K562 (cell line): ENCODE results near the gene WNK1. TPM values are rescaled to one million over a fixed set of nuclear protein-coding genes. Genes with fewer than 3 reads are reported as not detected.

Experiments
- ATAC-seq: fragments of 200-7000 bp; cut with Tn5 transposase; 3 replicates; pipeline ENCODE4 v1.9.1; 2020; ENCODE audit warnings: moderate library complexity
- BruUV-seq: library from RNA; stranded (reverse); fragments of 400-500 nt; replicated peaks from 2 replicates; lab custom pipeline; 2021; lab: Mats Ljungman, UMichigan
- CTCF ChIA-PET: fragments of 300-600 bp; formaldehyde crosslinking; extraction: SDS; loops from one replicate; lab custom pipeline; 2021; ENCODE audit warnings: low intra/inter-chr PET ratio; lab: Yijun Ruan, JAX
- POLR2A ChIA-PET: fragments of 300-600, 350-650 bp; sonication (Branson Sonifier 250); formaldehyde crosslinking; extraction: SDS; loops from one replicate; lab custom pipeline; 2021; ENCODE audit warnings: antibody characterized with exemption, inconsistent platforms; lab: Yijun Ruan, JAX
- DNase-seq, 4 experiments: peaks; one replicate each; pipeline versions ENCODE4 v3.0.0 to v3.0.0-alpha.2; 2011 to 2018; ENCODE audit warnings: low spot score in 3 of 4, mixed read lengths in 3 of 4; ENCODE audit errors: extremely low read depth in 1 of 4
- FAIRE-seq: peaks from 2 replicates; lab custom pipeline; 2011; peaks lifted over from hg19 to GRCh38; lab: Jason Lieb, UNC
- H2AFZ ChIP-seq: 2 replicates; pipeline ENCODE4 v1.6.0; 2011; ENCODE audit warnings: low read depth, low read length, control low read depth, inconsistent platforms
- H3K27ac ChIP-seq: fragments of 200-600 bp; 3 replicates; pipeline ENCODE4 v1.8.0; 2011; ENCODE audit warnings: low read depth, mild to moderate bottlenecking, control low read depth, inconsistent platforms, low read length, moderate library complexity, mixed read lengths; ENCODE audit errors: extremely low read depth
- H3K27me3 ChIP-seq, 2 experiments: fragments of 300-600 bp in 1 of 2; 2 replicates in 1 of 2; 3 replicates in 1 of 2; pipeline versions ENCODE4 v1.6.0 to v1.8.0; 2011; ENCODE audit warnings: inconsistent platforms in 2 of 2, low read length in 2 of 2, mild to moderate bottlenecking in 1 of 2, mixed read lengths in 1 of 2, moderate library complexity in 1 of 2; ENCODE audit not compliant: control insufficient read depth in 2 of 2, insufficient read depth in 2 of 2
- H3K36me3 ChIP-seq: fragments of 300-600 bp; 3 replicates; pipeline ENCODE4 v1.8.0; 2011; ENCODE audit warnings: mild to moderate bottlenecking, low read length, inconsistent platforms; ENCODE audit not compliant: control insufficient read depth, insufficient read depth
- H3K4me1 ChIP-seq, 2 experiments: fragments of 200-600 bp in 1 of 2; replicated peaks in 1 of 2; 2 replicates in 1 of 2; 3 replicates in 1 of 2; pipeline versions ENCODE4 v1.5.1 to v1.8.0; 2011; ENCODE audit warnings: inconsistent platforms in 2 of 2, low read length in 2 of 2, mild to moderate bottlenecking in 1 of 2, mixed read lengths in 1 of 2, moderate library complexity in 1 of 2; ENCODE audit not compliant: control insufficient read depth in 2 of 2, insufficient read depth in 2 of 2
- H3K4me2 ChIP-seq: 2 replicates; pipeline ENCODE4 v1.6.1; 2011; ENCODE audit warnings: low read length, control low read depth, inconsistent platforms, mixed read lengths; ENCODE audit not compliant: insufficient read depth
- H3K4me3 ChIP-seq: fragments of 200-600 bp; sonication (generic), shearing (Covaris generic); 2 replicates; pipeline ENCODE4 v1.5.1; 2016; ENCODE audit warnings: control low read depth, inconsistent platforms
- H3K79me2 ChIP-seq: fragments of 200-600 bp; 3 replicates; pipeline ENCODE4 v1.8.0; 2011; ENCODE audit warnings: low read length, inconsistent platforms; ENCODE audit not compliant: control insufficient read depth, insufficient read depth
- H3K9ac ChIP-seq, 2 experiments: 2 replicates each; pipeline versions ENCODE4 v1.6.0 to v1.6.1; 2011; ENCODE audit warnings: low read depth in 2 of 2, low read length in 2 of 2, control low read depth in 1 of 2, inconsistent platforms in 1 of 2, mild to moderate bottlenecking in 1 of 2, mixed read lengths in 1 of 2; ENCODE audit not compliant: insufficient read depth in 1 of 2
- H3K9me1 ChIP-seq: one replicate; pipeline ENCODE4 v1.6.0; 2011; ENCODE audit warnings: inconsistent platforms, mild to moderate bottlenecking, low read length, moderate library complexity; ENCODE audit not compliant: control insufficient read depth, insufficient read depth
- H3K9me3 ChIP-seq: replicated peaks from 2 replicates; pipeline ENCODE4 v1.5.1; 2011; ENCODE audit warnings: low read depth, low read length, inconsistent platforms; ENCODE audit not compliant: control insufficient read depth, insufficient read depth
- H4K20me1 ChIP-seq: replicated peaks from 2 replicates; pipeline ENCODE4 v1.6.1; 2011; ENCODE audit warnings: low read length, inconsistent platforms, mixed read lengths; ENCODE audit not compliant: control insufficient read depth, insufficient read depth
- ARHGAP35 ChIP-seq: fragments of 450-650 bp; IDR thresholded peaks from 2 replicates; pipeline ENCODE4 v1.6.1; 2018; ENCODE audit not compliant: partially characterized antibody
- CUX1 ChIP-seq: fragments of 200-800 bp; sonication (Bioruptor generic); IDR thresholded peaks from 2 replicates; pipeline ENCODE4 v1.6.1; 2016; ENCODE audit warnings: missing genetic modification characterization, missing compliant biosample characterization
- LEF1 ChIP-seq: fragments of 450-650 bp; IDR thresholded peaks from 2 replicates; pipeline ENCODE4 v1.6.1; 2016; ENCODE audit warnings: mild to moderate bottlenecking
- MTF1 ChIP-seq: fragments of 250-450 bp; sonication (Bioruptor Pico); IDR thresholded peaks from 2 replicates; pipeline ENCODE4 v1.9.0; 2021; ENCODE audit warnings: moderate library complexity, mild to moderate bottlenecking, inconsistent platforms, borderline replicate concordance
- PREB ChIP-seq: sonication (generic); formaldehyde crosslinking; IDR thresholded peaks from 2 replicates; pipeline ENCODE4 v1.8.1; 2023; ENCODE audit warnings: mild to moderate bottlenecking, missing genetic modification reagents
- TAF1 ChIP-seq: IDR thresholded peaks from 2 replicates; pipeline ENCODE4 v1.6.1; 2011; ENCODE audit warnings: mild to moderate bottlenecking, low read length, moderate library complexity; ENCODE audit not compliant: insufficient read depth, control insufficient read depth, severe bottlenecking; ENCODE audit errors: extremely low read depth
- TCF15 ChIP-seq: fragments of 250-450 bp; sonication (Bioruptor Pico); IDR thresholded peaks from 2 replicates; pipeline ENCODE4 v1.8.0; 2022; ENCODE audit warnings: moderate library complexity, mild to moderate bottlenecking, inconsistent platforms
- ZBTB2 ChIP-seq: fragments of 450-650 bp; IDR thresholded peaks from 2 replicates; pipeline ENCODE4 v1.6.1; 2016; ENCODE audit warnings: antibody characterized with exemption
- ZNF140 ChIP-seq: fragments of 250-450 bp; sonication (Bioruptor Pico); IDR thresholded peaks from 2 replicates; pipeline ENCODE4 v1.8.0; 2021; ENCODE audit warnings: moderate library complexity, mild to moderate bottlenecking, inconsistent platforms
- ZNF24 ChIP-seq: fragments of 450-650 bp; IDR thresholded peaks from 2 replicates; pipeline ENCODE4 v1.6.1; 2016
- ZNF253 ChIP-seq: fragments of 250-450 bp; sonication (Bioruptor Pico); conservative IDR thresholded peaks from 2 replicates; pipeline ENCODE4 v1.6.1; 2021; ENCODE audit warnings: mild to moderate bottlenecking
- ZNF395 ChIP-seq: fragments of 200-800 bp; sonication (Bioruptor generic); IDR thresholded peaks from 2 replicates; pipeline ENCODE4 v1.6.1; 2017; ENCODE audit warnings: missing genetic modification characterization, missing compliant biosample characterization
- ZNF444 ChIP-seq: fragments of 250-450 bp; sonication (Bioruptor Pico); IDR thresholded peaks from 2 replicates; pipeline ENCODE4 v1.4.0; 2020; ENCODE audit warnings: mild to moderate bottlenecking, moderate library complexity
- ZNF561 ChIP-seq: fragments of 450-650 bp; formaldehyde crosslinking; conservative IDR thresholded peaks from 2 replicates; pipeline ENCODE4 v1.4.0; 2020; ENCODE audit warnings: mild to moderate bottlenecking, moderate library complexity
- WGBS: fragments of 100-300 bp; shearing (Covaris generic); methylation state at CpG from one replicate; pipeline ENCODE4 v1.1.6; 2016; ENCODE audit warnings: low coverage, mixed read lengths; ENCODE audit not compliant: insufficient coverage; ENCODE audit errors: missing lambda C conversion rate; 5-methylcytosine and 5-hydroxymethylcytosine counted together
- in situ Hi-C: fragments of 300-500 bp; cut with MboI; formaldehyde crosslinking; loops from 4 replicates; pipeline ENCODE4 v1.15.0; 2018; ENCODE audit warnings: inconsistent platforms, mixed read lengths
- intact Hi-C: fragments of 100-400 bp; cut with micrococcal nuclease; formaldehyde crosslinking; loops from 2 replicates; pipeline ENCODE4 v1.14.2; 2022
- polyA plus RNA-seq, 8 experiments: library from polyadenylated mRNA; depleted of rRNA in 4 of 8; stranded (reverse) in 5 of 8; unstranded in 3 of 8; fragments of >200 nt; fragmentation: Nextera tagmentation in 2 of 8; fragmentation: Illumina TruSeq in 1 of 8; extraction: Ambion mirVana in 2 of 8; extraction: Trizol in 1 of 8; gene quantifications; 2 replicates each; pipeline versions ENCODE4 v1.2.1 to v1.2.3, GENCODE V29; 2011 to 2014; ENCODE audit warnings: inconsistent platforms in 1 of 8, missing spikeins in 1 of 8
- total RNA-seq, 7 experiments: library from RNA; depleted of rRNA in 6 of 7; stranded (reverse); fragments of >200 nt in 6 of 7; fragmentation: Illumina TruSeq in 2 of 7; extraction: Trizol in 2 of 7; gene quantifications; 2 replicates each; pipeline versions ENCODE4 v1.2.1 to v1.2.3, GENCODE V29; 2011 to 2021; ENCODE audit warnings: low replicate concordance in 1 of 7

WNK1 gene
- total and polyA plus RNA-seq, 9 of the 15 experiments (the other 6 are each of a cell fraction or from before 2014, with no cell fraction given) = 4.3 to 73.9 (median 31.0) TPM

- H2AFZ ChIP-seq = no peak overlapping the region
- no peaks in the 10 kb centered on the region for H3K9me1 ChIP-seq
- in situ Hi-C loops = no loop called here
- no peaks in the 10 kb centered on the region for H3K9me3 ChIP-seq
- no peak overlapping the region for H3K4me3 ChIP-seq
- no peaks in the 10 kb centered on the region for H3K27me3 ChIP-seq
- H3K4me2 ChIP-seq = no peak overlapping the region
- WGBS = 94% methylated on average over 2 of the region's 2 CpGs
- BruUV-seq = no TSS peak
- POLR2A ChIA-PET = interaction anchor here (0.5 kb wide), 1 partner anchor 204 kb away, joined by 3 read pairs; no protein-coding TSS in a partner anchor
- CTCF ChIA-PET = no interaction called here
- no peak overlapping the region for H3K27ac ChIP-seq
- DNase-seq (no peak), ATAC-seq (no peak), FAIRE-seq (no peak)
- intact Hi-C loops = no loop called here
- H3K4me1 ChIP-seq = no peaks in the 10 kb centered on the region
- H4K20me1 ChIP-seq = no peaks in the 10 kb centered on the region
- H3K36me3 ChIP-seq = peaks cover 31% of the 10 kb centered on the region
- H3K79me2 ChIP-seq = peaks cover 3% of the 10 kb centered on the region; the same call in 2 of the 3 replicates
- H3K9ac ChIP-seq = no peak overlapping the region
- TF ChIP-seq ZNF444 (no peak), ZNF395 (CRISPR knock-in tag) (no peak), ZNF24 (no peak), ZNF253 (CRISPR knock-in tag) (no peak), ZNF140 (CRISPR knock-in tag) (no peak), CUX1 (CRISPR knock-in tag) (no peak), ZBTB2 (no peak), PREB (CRISPR knock-in tag) (no peak), TAF1 (no peak), MTF1 (CRISPR knock-in tag) (no peak), ARHGAP35 (no peak), ZNF561 (no peak), LEF1 (no peak), TCF15 (CRISPR knock-in tag) (no peak)
Observed at GRCh38 chr12:837548-837947, 85.2 kb downstream of the WNK1 start.
